Activated CD8-positive, alpha-beta T cell treated with anti-CD3 and anti-CD28 coated beads, Interleukin-2, amount 10 ng/mL, durations not matched to agents 7 days and 5 days (primary cell): Measurements from ENCODE around the gene PLIN4. TPM values are rescaled to one million over a fixed set of nuclear protein-coding genes. Genes with fewer than 3 reads are reported as not detected.

Source experiments
- ATAC-seq: fragments of 150-1000 bp; cut with Tn5 transposase; one replicate; pipeline ENCODE4 v1.10.0; 2021; ENCODE audit warnings: moderate library complexity
- CTCF ChIA-PET: fragments of 350-600 bp; sonication (Branson Sonifier 250); formaldehyde crosslinking; loops from one replicate; lab custom pipeline; 2021; ENCODE audit warnings: antibody characterized with exemption; lab: Charles Lee
- POLR2A ChIA-PET: fragments of 350-600 bp; sonication (Branson Sonifier 250); formaldehyde crosslinking; loops from one replicate; lab custom pipeline; 2021; ENCODE audit warnings: antibody characterized with exemption; lab: Charles Lee
- DNase-seq: peaks from one replicate; pipeline ENCODE4 v3.0.0-alpha.2; 2020
- H3K27ac Mint-ChIP-seq: one replicate; pipeline ENCODE4 v1.8.0; 2021; ENCODE audit warnings: mild to moderate bottlenecking, mixed read lengths
- H3K27me3 Mint-ChIP-seq: one replicate; pipeline ENCODE4 v1.8.0; 2021; ENCODE audit warnings: low read depth, mixed read lengths
- H3K36me3 Mint-ChIP-seq: one replicate; pipeline ENCODE4 v1.8.0; 2021; ENCODE audit warnings: low read depth, mixed read lengths
- H3K4me1 Mint-ChIP-seq: one replicate; pipeline ENCODE4 v1.8.0; 2021; ENCODE audit warnings: low read depth, mixed read lengths
- H3K4me3 Mint-ChIP-seq: one replicate; pipeline ENCODE4 v1.8.0; 2021; ENCODE audit warnings: mild to moderate bottlenecking, mixed read lengths
- H3K9me3 Mint-ChIP-seq: one replicate; pipeline ENCODE4 v1.8.0; 2022; ENCODE audit warnings: mixed read lengths; ENCODE audit not compliant: insufficient read depth
- total RNA-seq, 2 experiments: library from RNA; stranded (reverse); gene quantifications; one replicate each; pipeline ENCODE4 v1.2.3, GENCODE V29; 2021

The PLIN4 gene
- total RNA-seq, 2 experiments from 2014 or later, result not detected

DNA sequence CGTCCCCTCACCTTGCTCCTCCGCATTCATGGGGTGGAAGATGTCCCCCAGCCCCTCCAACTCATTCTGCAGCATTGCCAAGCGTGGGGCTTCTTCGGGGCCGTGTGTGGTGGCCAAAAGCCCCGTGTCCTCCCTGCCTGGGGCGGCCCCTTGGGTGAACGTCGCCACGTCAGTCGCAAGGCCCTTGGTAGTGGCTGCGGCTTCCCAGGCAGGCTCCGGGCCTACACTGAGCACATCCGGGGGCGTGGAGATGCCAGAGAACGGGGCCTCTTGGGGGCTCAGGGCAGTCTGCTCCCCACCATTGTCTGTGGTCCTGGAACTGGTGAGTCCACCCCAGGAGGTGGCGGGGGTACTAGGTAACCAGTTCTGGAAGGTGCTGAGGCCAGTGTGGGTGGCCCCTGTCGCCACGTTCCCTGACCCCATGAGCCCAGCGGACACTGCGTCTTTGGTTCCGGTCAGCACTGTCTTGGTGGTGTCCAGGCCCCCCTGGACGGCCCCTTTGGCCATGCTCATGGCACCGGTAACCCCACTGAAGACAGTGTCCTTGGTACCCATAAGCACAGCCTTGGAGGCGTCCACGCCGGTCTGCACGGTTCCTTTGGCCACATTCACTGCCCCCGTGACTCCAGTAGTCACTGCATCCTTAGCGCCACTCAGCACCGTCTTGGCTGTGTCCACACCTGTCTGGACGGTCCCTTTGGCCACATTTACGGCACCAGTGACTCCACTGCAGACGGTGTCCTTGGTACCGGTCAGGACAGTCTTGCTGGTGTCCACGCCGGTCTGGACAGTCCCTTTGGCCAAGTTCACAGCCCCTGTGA is 7.6 kb downstream of the PLIN4 start:
- DNase-seq, result no peak
- H3K4me3 Mint-ChIP-seq, result no peak overlapping the region
- H3K27me3 Mint-ChIP-seq, result no peaks in the 10 kb centered on the region
- H3K27ac Mint-ChIP-seq, result no peak overlapping the region
- peaks cover 9% of the 10 kb centered on the region for H3K4me1 Mint-ChIP-seq
- H3K36me3 Mint-ChIP-seq, result no peaks in the 10 kb centered on the region
- ChIA-PET CTCF (no interaction called here), POLR2A (no interaction called here)
- ATAC-seq, result no peak
- no peaks in the 10 kb centered on the region for H3K9me3 Mint-ChIP-seq

- no peak for DNase-seq
- CTCF ChIA-PET, result interaction anchor here (1.0 to 1.6 kb wide), 2 partner anchors 14 to 17 kb away, joined by 3 to 6 read pairs; no protein-coding TSS in a partner anchor
- Mint-ChIP-seq H3K27me3 (no peaks in the 10 kb centered on the region), H3K27ac (no peak overlapping the region), H3K36me3 (no peaks in the 10 kb centered on the region), H3K4me1 (peaks cover 9% of the 10 kb centered on the region), H3K9me3 (no peaks in the 10 kb centered on the region), H3K4me3 (no peak overlapping the region)
- POLR2A ChIA-PET, result no interaction called here
- ATAC-seq, result no peak
Observed at GRCh38 chr19:4508698-4509097, 9.6 kb downstream of the PLIN4 start.

- no peak for ATAC-seq
- Mint-ChIP-seq H3K4me1 (peaks cover 9% of the 10 kb centered on the region), H3K4me3 (no peak overlapping the region), H3K36me3 (no peaks in the 10 kb centered on the region), H3K9me3 (no peaks in the 10 kb centered on the region), H3K27me3 (no peaks in the 10 kb centered on the region), H3K27ac (no peak overlapping the region)
- DNase-seq, result no peak
- ChIA-PET CTCF (interaction anchor here (0.6 to 1.0 kb wide), 2 partner anchors 17 to 86 kb away, joined by 3 read pairs; no protein-coding TSS in a partner anchor), POLR2A (no interaction called here)
Observed at GRCh38 chr19:4507804-4508203, 10.5 kb downstream of the PLIN4 start.

- Mint-ChIP-seq H3K4me3 (no peak overlapping the region), H3K4me1 (peaks cover 9% of the 10 kb centered on the region), H3K36me3 (no peaks in the 10 kb centered on the region), H3K27ac (no peak overlapping the region), H3K27me3 (no peaks in the 10 kb centered on the region), H3K9me3 (no peaks in the 10 kb centered on the region)
- ATAC-seq, result no peak
- CTCF ChIA-PET, result no interaction called here
- POLR2A ChIA-PET, result no interaction called here
- DNase-seq, result no peak
Observed at GRCh38 chr19:4507150-4507452, 11.2 kb downstream of the PLIN4 start.

GRCh38 chr19:4506449-4507149 is 11.7 kb downstream of the PLIN4 start:
- peak; percentile 39 for DNase-seq
- CTCF ChIA-PET, result no interaction called here

DNA sequence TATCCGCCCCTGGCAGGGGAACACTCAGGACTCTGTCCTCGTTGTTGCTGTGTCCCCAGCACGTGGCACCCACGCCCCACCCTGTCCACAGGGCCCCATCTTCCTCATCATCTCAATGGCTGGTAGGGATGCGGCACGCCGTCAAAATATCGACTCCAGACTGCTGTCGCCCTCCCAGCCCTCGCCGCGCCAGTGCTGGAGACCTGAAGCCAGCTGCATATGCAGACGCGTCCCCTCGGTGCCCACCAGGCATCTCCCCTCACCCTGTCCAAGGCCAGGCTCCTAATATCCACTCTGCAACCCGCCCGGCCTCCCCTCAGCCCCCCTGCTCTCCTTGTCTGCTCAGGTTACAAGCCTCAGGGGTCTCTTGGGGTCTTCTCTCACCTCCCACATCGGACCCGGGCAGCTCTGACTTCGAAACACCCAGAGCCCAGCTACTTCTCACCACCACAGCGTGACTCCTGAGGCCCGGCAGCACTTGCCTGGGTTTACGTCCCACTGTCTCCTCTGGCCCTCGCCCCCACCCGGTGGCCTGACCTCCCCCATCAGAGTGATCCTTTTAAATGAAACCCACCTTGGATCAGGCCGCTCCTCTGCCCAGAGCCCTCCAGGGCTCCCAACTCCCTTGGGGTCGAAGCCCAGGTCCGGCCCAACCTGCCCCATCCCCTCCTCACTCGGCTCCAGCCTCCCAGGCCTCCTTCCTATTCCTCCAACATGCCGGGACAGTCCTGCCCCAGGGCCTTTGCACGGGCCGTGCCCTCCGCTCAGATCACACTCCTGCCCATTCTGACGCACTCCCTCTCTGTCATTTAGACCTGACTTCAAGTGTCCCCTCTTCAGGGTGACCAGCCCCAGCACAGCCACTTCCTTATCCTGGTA is 12.5 kb downstream of the PLIN4 start:
- ChIA-PET CTCF (interaction anchor here (0.6 kb wide), 1 partner anchor 84 kb away, joined by 4 read pairs; no protein-coding TSS in a partner anchor), POLR2A (no interaction called here)
- Mint-ChIP-seq H3K36me3 (peaks cover 2% of the 10 kb centered on the region), H3K4me3 (no peak overlapping the region), H3K4me1 (peaks cover 9% of the 10 kb centered on the region), H3K27ac (peak overlapping the region; percentile 18), H3K9me3 (no peaks in the 10 kb centered on the region), H3K27me3 (no peaks in the 10 kb centered on the region)
- no peak for ATAC-seq
- DNase-seq, result no peak

More at GRCh38 chr19:4506449-4507149, 11.7 kb downstream of the PLIN4 start:
- POLR2A ChIA-PET, result no interaction called here
- peaks cover 9% of the 10 kb centered on the region for H3K4me1 Mint-ChIP-seq
- H3K27ac Mint-ChIP-seq, result peak overlapping the region; percentile 18
- ATAC-seq, result peak; percentile 18
- H3K36me3 Mint-ChIP-seq, result no peaks in the 10 kb centered on the region
- no peaks in the 10 kb centered on the region for H3K9me3 Mint-ChIP-seq
- H3K27me3 Mint-ChIP-seq, result no peaks in the 10 kb centered on the region
- no peak overlapping the region for H3K4me3 Mint-ChIP-seq

- ATAC-seq (no peak), DNase-seq (no peak)
- peaks cover 9% of the 10 kb centered on the region for H3K4me1 Mint-ChIP-seq
- no peak overlapping the region for H3K4me3 Mint-ChIP-seq
- CTCF ChIA-PET, result no interaction called here
- no peaks in the 10 kb centered on the region for H3K9me3 Mint-ChIP-seq
- POLR2A ChIA-PET, result no interaction called here
- peaks cover 3% of the 10 kb centered on the region for H3K36me3 Mint-ChIP-seq
- H3K27me3 Mint-ChIP-seq, result no peaks in the 10 kb centered on the region
- no peak overlapping the region for H3K27ac Mint-ChIP-seq
Observed at GRCh38 chr19:4504891-4505569, 13.3 kb downstream of the PLIN4 start.

DNA sequence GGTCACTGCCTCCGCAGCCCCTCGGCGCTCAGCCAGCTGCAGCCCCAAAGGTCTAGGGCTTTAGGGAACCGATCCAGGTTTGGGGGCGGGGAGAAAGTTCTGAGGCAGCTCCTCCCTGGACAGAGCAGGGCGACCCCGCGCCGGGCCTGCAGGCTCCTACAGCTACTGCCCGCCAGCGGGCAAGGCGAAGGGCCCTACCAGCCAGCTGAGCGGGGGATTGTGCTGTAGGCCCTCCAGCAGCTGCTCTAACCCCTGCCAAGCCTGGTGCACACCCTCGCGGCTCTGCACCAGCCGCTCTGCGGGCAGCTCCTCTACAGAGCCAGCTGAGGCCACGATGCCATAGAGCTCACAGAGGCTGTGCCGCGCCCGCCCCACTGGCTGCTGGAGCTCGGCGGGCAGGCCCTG is 14.0 kb downstream of the PLIN4 start:
- ChIA-PET CTCF (no interaction called here), POLR2A (no interaction called here)
- Mint-ChIP-seq H3K9me3 (no peaks in the 10 kb centered on the region), H3K36me3 (peaks cover 3% of the 10 kb centered on the region), H3K4me3 (no peak overlapping the region), H3K27ac (no peak overlapping the region), H3K4me1 (peaks cover 9% of the 10 kb centered on the region), H3K27me3 (no peaks in the 10 kb centered on the region)
- ATAC-seq (no peak), DNase-seq (no peak)

DNA sequence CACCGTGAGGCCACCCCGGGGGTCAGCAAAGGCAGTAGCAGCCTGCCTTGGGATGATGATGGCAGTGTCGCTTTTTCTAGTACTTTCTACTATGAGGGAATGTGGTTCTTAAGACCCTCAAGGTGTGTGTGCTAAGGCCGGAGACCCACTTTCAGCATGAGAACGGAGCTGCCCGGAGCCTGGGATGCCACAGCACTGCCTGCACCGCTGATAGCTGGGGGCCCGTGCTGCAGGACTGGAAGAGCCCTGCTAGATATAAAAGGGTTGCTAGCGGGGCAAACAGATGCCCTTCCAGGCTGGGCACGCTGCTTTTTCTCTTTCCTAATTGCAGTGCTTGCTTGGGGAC is 14.5 kb downstream of the PLIN4 start:
- Mint-ChIP-seq H3K27me3 (no peaks in the 10 kb centered on the region), H3K4me1 (peaks cover 9% of the 10 kb centered on the region), H3K27ac (no peak overlapping the region), H3K4me3 (no peak overlapping the region), H3K36me3 (peaks cover 3% of the 10 kb centered on the region), H3K9me3 (no peaks in the 10 kb centered on the region)
- ChIA-PET CTCF (no interaction called here), POLR2A (no interaction called here)
- ATAC-seq (no peak), DNase-seq (no peak)

- Mint-ChIP-seq H3K4me1 (peaks cover 9% of the 10 kb centered on the region), H3K36me3 (peaks cover 3% of the 10 kb centered on the region), H3K27ac (no peak overlapping the region), H3K9me3 (no peaks in the 10 kb centered on the region), H3K4me3 (no peak overlapping the region), H3K27me3 (no peaks in the 10 kb centered on the region)
- ATAC-seq (no peak), DNase-seq (no peak)
- ChIA-PET CTCF (interaction anchor here (0.9 kb wide), 1 partner anchor 22 kb away, joined by 3 read pairs; no protein-coding TSS in a partner anchor), POLR2A (interaction anchor here (1.1 kb wide), 1 partner anchor 32 kb away, joined by 3 read pairs; no protein-coding TSS in a partner anchor)
Observed at GRCh38 chr19:4503132-4503824, 15.0 kb downstream of the PLIN4 start.
